K562 (cell line): Measurements from ENCODE around the gene ACBD4.

ENCODE experiments used
- CHD1 ChIP-seq: fragments of 200-600 bp; sonication (generic); IDR thresholded peaks from one replicate; pipeline ENCODE4 v1.6.1; 2012; ENCODE audit warnings: mild to moderate bottlenecking, moderate library complexity, low read length, inconsistent platforms
- MAFF ChIP-seq: IDR thresholded peaks from 2 replicates; pipeline ENCODE4 v1.6.1; 2012; ENCODE audit warnings: low read length, improper control_type of control experiment
- NFATC3 ChIP-seq: fragments of 450-650 bp; IDR thresholded peaks from 2 replicates; pipeline ENCODE4 v1.6.1; 2017; ENCODE audit warnings: mild to moderate bottlenecking
- PTTG1 ChIP-seq: fragments of 450-650 bp; IDR thresholded peaks from 2 replicates; pipeline ENCODE4 v1.6.1; 2016; ENCODE audit warnings: low read depth, mild to moderate bottlenecking, missing genetic modification characterization, missing compliant biosample characterization
- TAF1 ChIP-seq: IDR thresholded peaks from 2 replicates; pipeline ENCODE4 v1.6.1; 2011; ENCODE audit warnings: mild to moderate bottlenecking, low read length, moderate library complexity; ENCODE audit not compliant: insufficient read depth, control insufficient read depth, severe bottlenecking; ENCODE audit errors: extremely low read depth

GRCh38 chr17:45161288-45162024, 26.0 kb downstream of the ACBD4 start, which contains the start of gene HEXIM2:
- TF ChIP-seq PTTG1 (tag) (no peak), MAFF (no peak), CHD1 (peak; percentile 98), TAF1 (peak; percentile 98), NFATC3 (no peak)
